COLO668 (cell line): Measurements from ENCODE around the gene ANAPC15.

Experiments
- DNase-seq: peaks from one replicate; lab custom pipeline; 2025; ENCODE audit not compliant: unreplicated experiment; lab: John Stamatoyannopoulos, UW

Gene ANAPC15

DNA sequence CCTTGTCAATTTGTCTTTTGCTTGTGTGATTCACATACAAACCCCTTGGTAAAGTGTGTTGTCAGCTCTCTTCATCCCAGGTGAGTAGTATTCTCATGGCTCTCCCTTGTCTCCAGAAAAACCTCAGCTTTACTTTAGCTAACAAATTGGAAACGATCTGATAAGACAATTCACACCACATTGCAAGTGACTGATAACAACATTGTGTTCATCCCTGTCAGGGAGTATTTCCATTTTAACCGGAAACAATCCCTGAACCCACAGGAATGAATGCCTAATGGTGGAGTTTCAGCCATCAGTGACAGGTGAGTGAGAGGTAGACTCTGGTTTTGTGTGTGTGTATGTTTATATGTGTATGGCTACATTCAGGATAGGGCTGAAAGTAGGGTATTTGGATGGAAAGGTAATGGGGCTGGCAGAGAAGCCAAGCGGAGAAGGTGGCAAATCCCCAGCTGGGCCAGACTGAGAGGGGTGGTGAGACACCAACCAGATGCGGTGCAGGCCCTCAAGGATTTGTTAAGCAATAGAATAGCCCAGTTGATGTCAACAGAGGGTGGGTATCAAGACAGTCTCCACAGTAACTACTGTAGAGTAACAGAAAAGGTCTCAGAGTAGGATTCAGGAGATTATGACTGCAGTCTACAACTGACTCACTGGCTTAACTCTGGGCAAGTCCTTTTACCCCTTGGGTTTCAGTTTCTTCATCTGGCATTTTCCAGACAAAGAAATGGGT, 24.3 kb downstream of the ANAPC15 start:
- DNase-seq, result no peak

DNA sequence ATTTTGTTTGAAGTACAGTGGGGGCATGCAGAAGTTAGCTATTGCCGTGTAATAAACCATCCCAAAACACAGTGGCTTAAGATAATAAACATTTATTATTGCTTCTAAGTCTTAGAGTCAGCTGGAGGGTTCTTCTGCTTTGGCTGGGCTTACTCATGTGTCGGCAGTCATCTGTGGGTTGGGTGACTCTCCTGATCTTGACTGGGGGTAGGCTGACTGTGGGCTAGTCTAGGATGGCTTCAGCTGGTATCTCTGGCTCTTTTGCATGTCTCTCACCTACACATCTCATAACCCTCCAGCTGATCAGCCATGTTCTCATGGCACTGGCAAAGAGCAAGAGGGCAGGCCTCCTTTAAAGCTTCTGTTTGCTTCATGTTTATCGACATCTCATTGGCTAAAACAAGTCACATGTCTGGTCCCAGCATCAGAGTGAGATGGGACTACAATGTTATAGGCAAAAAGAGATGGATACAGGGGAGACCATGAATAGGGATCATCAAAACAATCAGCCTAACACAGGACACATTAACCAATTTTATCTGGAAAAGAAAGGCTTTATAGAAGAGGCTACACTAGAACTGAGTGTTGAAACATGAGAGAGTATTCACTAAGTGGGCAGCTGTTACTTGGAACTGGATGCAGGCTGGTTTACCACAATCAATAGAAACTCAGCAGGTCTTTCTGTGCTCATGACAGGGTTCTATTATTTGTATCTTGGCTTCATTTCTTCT, 26.7 kb downstream of the ANAPC15 start:
- no peak for DNase-seq

DNA sequence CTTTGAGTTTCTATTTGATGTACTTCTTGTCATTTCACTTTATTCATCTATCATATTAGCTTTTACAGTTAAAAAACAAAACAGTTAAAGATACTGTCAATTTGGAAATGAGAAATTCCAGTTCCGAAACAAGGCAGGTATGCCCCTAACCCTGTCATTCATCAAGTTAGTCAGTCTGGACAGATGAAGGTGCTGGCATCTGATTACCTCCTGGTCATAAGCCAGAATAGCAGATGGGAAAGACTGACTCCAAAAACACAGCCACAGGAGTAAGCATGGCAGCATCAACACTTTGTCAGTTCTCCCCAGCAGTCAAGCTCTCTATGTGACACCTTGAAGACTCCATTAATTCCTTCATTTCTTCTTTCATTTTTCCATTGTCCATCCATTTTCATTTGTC, 27.5 kb downstream of the ANAPC15 start:
- DNase-seq, result no peak

DNA sequence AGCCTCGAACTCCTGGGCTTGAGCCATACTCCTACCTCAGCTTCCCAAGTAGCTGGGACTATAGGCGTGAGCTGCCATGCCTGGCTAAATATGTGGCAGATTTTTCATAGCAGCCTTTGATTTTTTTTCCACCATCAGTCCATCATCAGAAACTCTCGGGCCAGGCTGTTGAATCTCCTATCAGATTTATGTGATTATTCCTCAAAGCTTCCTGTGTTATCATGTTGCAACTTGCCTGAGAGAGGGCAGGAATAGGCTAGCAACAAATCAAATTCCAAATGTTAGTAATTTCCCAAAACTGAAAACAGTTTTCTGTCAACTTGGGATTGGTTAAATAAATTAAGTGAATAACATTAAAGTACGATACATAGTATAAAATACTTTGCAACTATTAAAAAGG, 28.4 kb downstream of the ANAPC15 start:
- no peak for DNase-seq

DNA sequence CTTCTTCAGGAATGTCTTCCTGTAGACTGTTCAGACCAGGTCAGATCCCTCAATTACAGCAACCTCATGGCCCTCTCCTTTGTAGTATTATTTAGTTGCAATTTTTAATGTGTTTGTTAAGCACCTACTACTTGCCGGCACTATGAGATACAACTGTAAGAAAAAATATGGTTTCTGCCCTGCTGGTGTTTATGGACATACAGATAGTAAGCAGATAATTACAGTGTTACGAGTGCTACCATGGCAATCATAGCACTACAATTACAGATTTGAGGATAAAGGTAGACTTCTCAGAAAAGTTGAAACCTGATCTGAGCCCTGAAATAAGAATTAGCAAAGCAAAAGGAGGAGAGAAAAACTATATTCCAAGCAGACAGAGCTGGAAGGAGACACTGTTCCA, 29.1 kb downstream of the ANAPC15 start:
- DNase-seq, result no peak

DNA sequence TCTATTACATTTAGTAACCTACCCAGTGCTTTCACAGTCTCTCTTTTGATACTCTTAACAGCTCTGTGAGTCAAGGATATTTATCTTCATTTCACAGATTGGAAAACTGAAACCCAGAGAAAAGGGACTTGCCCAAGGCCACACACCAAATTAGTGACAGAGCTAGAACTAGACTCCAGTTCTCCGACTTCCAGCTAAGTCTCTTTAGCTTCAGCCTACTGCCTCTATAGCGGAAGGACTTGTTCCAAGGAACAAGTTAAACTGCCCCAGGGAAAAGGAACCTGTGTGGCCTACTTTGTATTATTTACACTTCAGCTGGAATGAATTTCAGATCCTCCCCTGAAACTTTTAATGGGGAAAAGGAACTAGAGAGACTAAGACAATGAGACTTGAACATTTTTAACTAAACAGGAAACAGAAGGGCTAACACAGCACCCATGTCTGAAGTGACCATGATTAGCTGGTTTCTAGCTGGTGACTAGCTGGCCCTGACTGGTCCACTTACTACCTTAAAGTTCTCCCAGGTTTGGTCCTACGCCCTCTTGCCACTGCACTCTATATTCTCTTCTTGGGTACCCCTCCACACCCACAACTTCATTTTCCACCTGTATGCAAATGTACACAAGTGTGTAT, 30.6 kb downstream of the ANAPC15 start:
- DNase-seq, result no peak

DNA sequence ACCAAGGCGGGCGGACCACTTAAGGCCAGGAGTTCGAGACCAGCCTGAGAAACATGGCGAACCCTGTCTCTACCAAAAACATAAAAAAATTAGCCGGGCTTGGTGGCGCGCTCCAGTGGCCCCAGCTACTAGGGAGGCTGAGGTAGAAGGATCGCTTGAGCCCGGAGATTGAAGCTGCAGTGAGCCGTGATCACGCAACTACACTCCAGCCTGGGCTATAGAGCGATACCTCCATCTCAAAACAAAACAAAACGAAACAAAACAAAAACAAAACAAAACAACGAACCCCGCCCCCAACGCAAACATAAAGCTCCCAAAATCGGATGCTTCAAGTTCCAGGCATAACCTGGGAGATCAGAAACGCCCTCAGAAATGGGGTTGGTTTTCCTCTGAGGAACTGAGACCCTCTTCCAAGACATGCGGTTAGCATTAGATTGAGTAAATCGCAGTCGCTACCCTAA, 31.3 kb downstream of the ANAPC15 start:
- DNase-seq, result no peak

DNA sequence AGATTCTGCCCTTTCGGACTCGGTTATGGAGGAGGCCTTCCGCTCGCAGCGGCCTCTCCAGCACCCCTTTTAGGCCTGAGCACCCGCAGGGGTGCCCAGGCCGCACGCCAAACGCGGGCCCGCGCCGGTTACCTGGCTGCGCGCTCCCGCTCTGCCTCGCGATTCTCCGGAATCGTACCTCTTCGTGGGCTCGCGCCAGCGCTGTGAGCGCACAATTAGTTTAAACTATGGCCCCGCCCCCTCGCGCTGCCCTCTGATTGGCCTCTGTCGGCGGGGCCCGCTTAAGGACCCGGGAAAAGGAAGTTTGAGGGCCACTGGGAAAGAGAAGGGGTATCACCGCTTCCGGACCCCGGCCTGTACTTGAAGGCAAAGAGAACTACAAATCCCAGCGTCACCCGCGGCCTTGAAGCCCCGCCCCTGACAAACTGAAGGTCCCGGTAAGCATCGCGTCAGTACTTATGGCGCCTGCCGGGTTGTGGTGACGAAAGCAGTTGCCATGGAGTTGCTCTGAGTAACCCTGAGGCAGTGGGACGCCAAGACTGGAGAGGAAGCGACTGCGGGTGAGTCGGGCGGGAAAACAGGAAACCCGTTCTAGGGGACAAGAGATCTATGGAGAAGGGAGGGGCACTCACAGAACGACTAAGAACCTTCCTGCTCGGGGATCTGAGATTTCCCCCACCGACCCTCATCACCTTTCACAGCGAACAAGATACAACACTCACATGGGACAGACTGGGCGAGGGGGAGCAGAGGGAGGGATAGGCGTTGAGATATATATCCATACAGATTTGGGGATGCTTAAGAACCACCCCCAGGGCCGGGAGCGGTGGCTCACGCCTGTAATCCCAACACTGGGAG, 31.9 kb downstream of the ANAPC15 start, which contains the start of the genes LRRC51 and NUMA1:
Gene LRRC51 (plus strand): TSS at position 525 of the 858 bp plus-strand sequence. CDS start 8,234 bp downstream, outside the sequence.
Gene NUMA1 (minus strand): TSS at position 217 of the 858 bp plus-strand sequence. CDS start 44,599 bp downstream, outside the sequence.
- DNase-seq, result peak; percentile 100

DNA sequence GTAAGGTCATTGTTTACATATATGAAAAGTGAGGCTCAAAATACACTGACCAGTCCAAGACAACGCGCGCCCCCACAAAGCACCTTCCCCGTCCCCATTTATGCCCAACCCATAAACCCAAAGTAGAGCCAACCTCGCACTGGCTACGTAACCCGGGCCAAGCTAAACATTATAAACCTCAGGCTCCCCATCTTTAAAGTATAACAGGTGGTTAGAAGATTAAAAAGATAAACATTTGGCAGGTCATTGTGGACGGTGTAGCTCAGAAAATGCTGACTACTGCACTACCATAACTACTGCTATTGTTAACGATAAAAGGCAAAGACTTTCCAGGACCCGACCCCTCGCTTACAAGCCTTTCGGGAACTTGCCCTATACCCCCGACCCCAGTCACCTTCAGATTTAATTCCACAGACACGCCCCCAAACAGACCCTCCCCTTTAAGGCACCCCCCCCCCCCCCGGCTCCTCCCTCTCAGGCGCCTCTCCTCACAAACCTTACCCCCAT, 32.6 kb downstream of the ANAPC15 start:
- DNase-seq, result no peak

DNA sequence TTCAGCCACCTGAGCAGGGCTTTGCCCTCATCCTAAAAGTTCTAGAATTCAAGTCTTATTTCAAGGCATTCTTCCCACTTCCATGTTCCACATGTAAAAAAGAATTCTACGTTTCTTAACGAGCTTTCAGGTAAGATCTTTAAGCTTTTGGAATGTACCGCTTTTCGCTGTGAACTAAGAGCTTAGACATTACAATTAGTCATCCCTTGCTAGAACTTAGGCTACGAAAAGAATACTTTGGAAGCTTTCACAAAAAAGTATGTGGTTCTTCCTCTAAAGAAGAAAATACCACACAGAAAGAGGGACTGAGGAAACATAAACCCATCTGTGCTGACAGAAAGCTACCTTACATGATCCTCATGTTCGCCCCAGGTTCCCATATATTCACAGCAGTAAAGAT, 34.0 kb downstream of the ANAPC15 start:
- DNase-seq, result no peak

DNA sequence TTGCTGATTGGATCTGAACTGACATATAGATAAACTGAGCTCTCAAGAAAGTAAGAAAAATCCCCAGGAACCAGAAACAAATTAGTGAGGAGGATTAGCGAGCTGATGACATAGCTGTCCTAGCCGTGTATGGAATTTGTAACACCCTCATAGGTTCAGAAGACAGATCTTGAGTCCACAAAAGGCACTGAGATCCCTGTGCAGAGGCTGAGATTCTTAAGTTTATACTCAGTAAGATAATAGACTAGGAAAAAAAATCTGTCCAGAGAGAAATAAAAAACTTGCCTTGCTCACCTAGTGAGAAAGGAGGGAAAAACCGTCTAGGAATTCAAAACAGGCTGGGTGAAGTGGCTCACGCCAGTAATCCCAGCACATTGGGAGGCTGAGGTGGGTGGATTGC, 36.7 kb downstream of the ANAPC15 start:
- DNase-seq, result no peak

DNA sequence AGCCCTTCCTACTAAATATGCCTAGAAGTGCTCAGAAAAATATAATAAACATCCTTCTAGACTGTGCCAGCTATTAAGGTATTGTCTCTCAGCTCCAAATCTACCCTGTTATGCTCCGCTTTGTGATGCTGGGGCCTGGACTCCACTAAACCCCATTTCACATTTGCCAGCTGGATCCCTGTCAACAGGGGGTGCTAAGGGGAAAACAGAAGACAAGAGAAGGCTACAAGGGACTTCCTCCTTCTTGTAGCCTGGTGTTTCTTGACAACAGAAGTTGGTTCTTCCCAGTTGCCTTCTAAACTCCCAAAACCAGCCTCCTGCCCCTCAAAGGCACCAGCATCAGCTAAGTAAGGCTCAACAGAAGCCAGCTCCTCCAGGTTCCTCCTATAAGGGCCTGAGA, 37.4 kb downstream of the ANAPC15 start:
- DNase-seq, result no peak

DNA sequence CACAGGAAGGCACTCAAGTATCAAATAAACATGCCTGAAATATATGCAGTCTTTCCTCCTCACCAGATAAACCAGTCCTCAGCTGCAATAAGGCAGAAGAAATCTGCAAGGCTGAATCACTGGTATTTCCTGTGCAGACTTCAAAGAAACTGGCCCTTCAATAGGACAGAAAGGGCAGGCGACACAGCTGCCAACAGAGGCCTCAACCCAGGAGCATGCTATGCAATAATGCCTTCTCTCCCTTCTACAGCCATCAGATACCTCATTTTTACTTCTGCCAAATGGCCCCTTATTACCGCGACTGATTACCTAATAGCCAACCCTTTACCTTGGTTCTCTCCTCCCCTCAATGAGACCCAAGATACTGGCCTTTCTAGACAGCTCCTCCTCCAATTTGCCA, 40.1 kb downstream of the ANAPC15 start:
- DNase-seq, result no peak

DNA sequence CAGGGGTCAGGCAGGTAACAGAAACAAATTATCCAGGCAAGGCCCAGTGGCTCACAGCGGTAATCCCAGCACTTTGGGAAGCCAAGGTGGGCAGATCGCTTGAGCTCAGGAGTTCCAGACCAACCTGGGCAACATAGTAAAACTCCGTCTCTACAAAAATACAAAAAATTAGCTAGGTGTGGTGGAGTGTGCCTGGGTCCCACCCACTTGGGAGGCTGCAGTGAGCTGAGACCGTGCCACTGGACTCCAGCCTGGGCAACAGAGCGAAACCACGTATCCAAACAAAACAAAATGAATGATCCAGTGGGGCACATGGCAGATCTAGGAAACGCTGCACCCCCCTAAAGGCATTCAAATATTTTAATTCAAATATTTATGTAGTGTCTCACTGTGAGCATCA, 42.0 kb downstream of the ANAPC15 start:
- DNase-seq, result no peak

DNA sequence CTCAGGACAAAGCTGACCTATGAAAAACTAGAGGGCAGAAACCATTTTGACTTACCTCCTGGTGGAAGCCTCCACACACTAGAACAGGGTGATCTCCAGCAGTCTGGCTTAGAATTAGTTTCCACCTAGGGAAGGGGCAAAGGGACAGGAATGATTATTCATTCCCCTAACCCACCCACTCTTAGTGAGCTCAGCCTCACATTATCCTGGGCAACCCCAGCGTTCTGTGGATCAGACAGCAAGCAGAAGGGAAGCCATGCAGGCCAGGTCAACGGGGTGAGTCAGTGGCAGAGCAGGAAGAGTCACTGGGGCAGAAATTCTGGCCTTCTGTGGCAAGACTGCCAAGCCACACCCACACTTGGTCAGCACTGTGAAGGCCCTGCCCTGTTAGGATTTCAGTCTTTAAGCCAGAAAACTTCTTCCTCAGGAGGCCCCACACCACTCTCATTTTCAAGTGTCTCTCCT, 42.7 kb downstream of the ANAPC15 start:
- DNase-seq, result no peak

DNA sequence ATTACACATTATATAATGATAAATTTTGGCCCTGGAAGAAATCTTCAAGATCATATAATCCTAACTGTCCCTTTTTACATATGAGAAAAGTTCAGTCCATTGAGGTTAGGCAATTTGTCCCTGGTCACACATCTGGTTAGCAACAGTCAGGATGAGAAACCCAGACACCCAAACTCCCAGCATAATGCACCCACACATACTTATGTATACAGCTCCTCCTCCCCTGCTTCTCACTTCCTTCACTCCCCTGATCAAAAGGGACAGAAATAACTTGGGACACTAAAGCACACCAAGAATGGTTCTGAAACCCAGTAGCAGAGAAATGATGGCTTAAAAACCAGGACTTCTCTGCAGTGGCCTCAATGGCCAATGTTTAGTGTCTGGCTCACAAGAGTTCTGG, 43.3 kb downstream of the ANAPC15 start:
- no peak for DNase-seq

DNA sequence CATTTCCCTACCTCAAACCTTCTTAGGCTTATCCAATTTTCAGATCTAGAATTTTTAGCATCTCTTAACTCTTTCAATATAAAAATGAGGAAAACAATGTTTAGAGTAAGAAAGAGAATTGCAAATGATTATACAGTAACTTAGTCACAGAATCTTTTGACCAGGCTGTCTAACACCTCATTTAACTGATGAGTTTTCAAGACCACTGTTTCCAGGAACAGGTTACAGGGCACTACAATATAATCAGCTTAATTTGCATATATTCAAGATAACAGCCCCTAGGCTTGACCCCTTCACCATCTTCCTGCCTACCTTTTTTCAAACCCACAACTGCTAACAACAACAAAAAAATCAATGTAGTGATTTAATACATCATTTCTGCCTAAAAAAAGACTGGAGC, 44.8 kb downstream of the ANAPC15 start:
- no peak for DNase-seq

DNA sequence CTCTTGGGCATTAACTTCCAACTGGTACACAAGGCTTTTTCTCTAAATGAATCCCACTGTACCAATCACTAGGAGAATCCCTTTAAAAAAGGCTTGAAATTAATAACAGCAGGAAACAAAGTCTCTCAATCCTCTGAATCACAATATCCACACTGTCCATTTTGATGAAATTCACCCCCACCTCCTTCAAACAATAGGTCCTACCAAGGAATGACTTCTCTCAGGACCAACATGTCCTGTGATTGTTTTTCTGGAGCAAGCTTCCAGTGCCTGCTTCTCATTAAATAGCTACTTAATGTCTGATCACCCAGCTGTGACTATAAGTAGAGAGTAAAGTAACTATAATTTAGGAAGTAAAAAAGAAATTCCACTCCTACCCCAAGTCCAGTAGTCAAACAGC, 45.2 kb downstream of the ANAPC15 start:
- no peak for DNase-seq

DNA sequence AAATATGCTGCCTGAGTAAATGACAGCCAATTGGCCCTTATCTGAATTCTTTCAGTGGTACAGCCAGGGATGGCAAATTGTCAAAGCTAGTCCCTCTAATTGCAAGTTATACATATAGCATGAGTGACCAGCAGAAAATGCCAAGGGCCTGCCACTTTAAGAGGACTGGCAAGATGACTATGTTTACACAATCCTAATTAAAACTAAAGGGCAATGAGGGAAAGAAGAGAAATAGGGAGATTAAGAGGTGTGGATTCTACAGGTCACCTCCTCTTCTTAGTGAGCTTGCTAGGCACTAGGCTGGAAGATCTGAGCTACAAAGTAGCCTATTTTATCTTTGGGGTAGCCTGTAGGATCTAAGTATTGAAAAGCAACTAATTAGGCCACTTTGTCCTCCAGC, 45.6 kb downstream of the ANAPC15 start:
- DNase-seq, result no peak

DNA sequence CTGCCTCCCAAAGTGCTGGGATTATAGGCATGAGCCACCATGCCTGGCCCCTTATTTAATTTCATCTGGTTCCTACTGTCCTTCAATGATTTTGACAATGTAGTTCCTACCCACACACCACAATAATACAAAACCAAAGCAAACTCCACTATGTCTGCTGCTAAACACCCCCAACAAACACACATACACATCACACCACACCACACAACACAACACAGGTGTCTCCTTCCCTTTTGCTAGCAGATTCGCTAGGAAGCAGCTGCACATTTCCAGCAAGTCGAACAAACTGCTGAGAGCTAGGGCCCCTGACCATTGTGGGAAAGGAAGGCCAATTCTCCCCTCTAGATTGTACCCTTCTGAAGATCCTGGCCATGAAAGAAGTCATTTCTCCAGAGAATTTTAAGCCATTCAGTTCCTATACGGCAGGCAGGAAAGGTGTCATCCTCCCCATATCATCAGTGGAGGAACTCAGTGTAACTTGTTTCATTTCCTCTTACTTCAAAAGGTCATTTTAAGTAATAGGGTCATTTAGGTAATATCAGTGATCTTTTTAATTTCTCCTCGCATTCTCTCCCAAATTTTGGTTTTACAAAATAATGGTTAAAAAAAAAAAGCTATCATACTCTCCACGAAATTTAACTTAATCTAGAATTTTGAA, 50.6 kb downstream of the ANAPC15 start:
- no peak for DNase-seq
